Measurements from ENCODE around the gene CREM.
"Not testable (repeated sequence)": the region's sequence is repeated elsewhere in the genome, so short reads cannot be mapped to it uniquely, and the experiment has no call there.

- not testable (repeated sequence) for TF ChIP-seq CTCF (conservative IDR thresholded peaks at IDR 0.05; ENCODE audit: low read depth in 2 of 2); ETS1 (IDR thresholded peaks at IDR 0.05); POLR2AphosphoS5 (IDR thresholded peaks at IDR 0.05; ENCODE audit: low read depth); STAT1 (IDR thresholded peaks at IDR 0.05; ENCODE audit: unreplicated experiment); CREB1 (CRISPR knock-in tag; IDR thresholded peaks at IDR 0.05; ENCODE audit: low read depth); EZH2phosphoT487 (IDR thresholded peaks at IDR 0.05; ENCODE audit: unreplicated experiment); EZH2 (IDR thresholded peaks at IDR 0.05; ENCODE audit: low read depth, unreplicated experiment)
Observed at GRCh38 chr10:35080261-35080660, 46.4 kb upstream of the CREM start.

Data from GM23338 (cell line).